ENCODE measurements around the gene OLFML2B.

- TF ChIP-seq CTCF (IDR thresholded peaks at IDR 0.05) (no peak), POLR2A (IDR thresholded peaks at IDR 0.05) (no peak)
These were observed 4.2 kb downstream of the OLFML2B start for GRCh38 chr1:162019446-162019845.

All from Peyer's patch (tissue), 4 donors.